Activated CD4-positive, alpha-beta T cell treated with anti-CD3 and anti-CD28 coated beads for 36 hours (primary cell): ENCODE measurements around the gene CPNE5. TPM values are rescaled to one million over a fixed set of nuclear protein-coding genes. Genes with fewer than 3 reads are reported as not detected.

ENCODE experiments used
- ATAC-seq: fragments of 200-7000 bp; cut with Tn5 transposase; one replicate; pipeline ENCODE4 v1.10.0; 2021; ENCODE audit warnings: mild to moderate bottlenecking, moderate library complexity
- CTCF ChIA-PET: fragments of 350-600 bp; sonication (Branson Sonifier 250); formaldehyde crosslinking; loops from one replicate; lab custom pipeline; 2021; ENCODE audit warnings: antibody characterized with exemption; lab: Charles Lee
- POLR2A ChIA-PET: fragments of 350-600 bp; sonication (Branson Sonifier 250); formaldehyde crosslinking; loops from one replicate; lab custom pipeline; 2021; ENCODE audit warnings: antibody characterized with exemption, inconsistent platforms; lab: Charles Lee
- DNase-seq: peaks from one replicate; pipeline ENCODE4 v3.0.0-alpha.2; 2020
- H3K27ac Mint-ChIP-seq: one replicate; pipeline ENCODE4 v1.8.0; 2021; ENCODE audit warnings: mixed read lengths
- H3K27me3 Mint-ChIP-seq: one replicate; pipeline ENCODE4 v1.8.0; 2021; ENCODE audit warnings: mixed read lengths
- H3K36me3 Mint-ChIP-seq: one replicate; pipeline ENCODE4 v1.8.0; 2021; ENCODE audit warnings: low read depth, mixed read lengths
- H3K4me1 Mint-ChIP-seq: one replicate; pipeline ENCODE4 v1.8.0; 2021; ENCODE audit warnings: mixed read lengths
- H3K4me3 Mint-ChIP-seq: one replicate; pipeline ENCODE4 v1.8.0; 2021; ENCODE audit warnings: mild to moderate bottlenecking, moderate library complexity, mixed read lengths
- H3K9me3 Mint-ChIP-seq: one replicate; pipeline ENCODE4 v1.8.0; 2021; ENCODE audit warnings: low read depth, mixed read lengths
- intact Hi-C, 2 experiments: fragments of 100-400 bp; cut with DNase I in 1 of 2; cut with micrococcal nuclease in 1 of 2; formaldehyde crosslinking; loops; one replicate each; pipeline versions ENCODE4 v1.14.2 to v1.15.1; 2022 to 2024; cut with DNase I, micrococcal nuclease
- total RNA-seq, 2 experiments: library from RNA; stranded (reverse); gene quantifications; one replicate each; pipeline ENCODE4 v1.2.3, GENCODE V29; 2021

Gene CPNE5
- 1 to 10 TPM; 1.1 to 1.3 TPM for total RNA-seq

DNA sequence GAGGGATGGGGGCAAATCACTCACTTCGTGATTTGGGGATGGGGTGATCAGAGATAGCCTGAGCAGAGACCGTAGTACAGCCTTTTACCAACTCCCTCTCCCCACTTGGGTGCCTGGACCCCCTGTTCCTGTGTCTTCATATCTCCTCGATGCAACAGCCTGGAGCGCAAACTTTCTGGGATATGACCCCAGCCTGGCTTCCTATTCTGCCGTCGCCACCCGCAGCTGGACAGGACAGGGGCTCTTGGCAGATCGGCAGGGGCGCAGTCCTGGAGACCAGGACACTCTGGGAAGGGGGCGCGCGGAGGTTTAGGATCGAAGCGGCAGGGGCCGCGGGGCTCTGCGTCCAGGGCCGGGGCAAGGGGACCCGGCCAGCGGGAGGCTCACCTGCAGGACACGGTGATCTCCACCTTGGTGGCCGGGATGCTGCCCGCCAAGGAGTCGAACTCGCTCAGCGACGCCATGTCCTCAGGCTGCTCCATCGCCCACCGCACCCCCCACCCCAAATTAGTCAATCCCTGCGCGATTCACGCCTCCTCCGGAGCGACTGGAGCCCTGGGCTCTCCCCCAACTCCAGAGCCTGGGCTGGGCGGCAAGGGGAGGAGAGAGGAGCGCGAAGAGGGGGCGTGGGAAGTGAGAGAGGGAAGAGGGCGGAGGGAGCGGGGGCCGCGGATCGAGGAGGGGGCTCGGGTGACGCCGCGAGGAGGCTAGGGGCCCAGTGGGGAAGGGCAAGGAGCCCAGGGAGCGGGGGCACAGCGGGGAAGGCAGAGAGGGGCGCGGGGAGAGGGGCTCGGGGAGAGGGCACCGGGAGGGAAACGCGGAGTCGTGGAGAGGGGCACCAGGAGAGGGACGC lies at the start of gene CPNE5:
CPNE5 (minus strand) TSS at position 549 of the 853 bp plus-strand sequence; CDS start at position 482, 67 bp downstream.
- Mint-ChIP-seq H3K36me3 (no peaks in the 10 kb centered on the region), H3K4me1 (peaks cover 10% of the 10 kb centered on the region), H3K4me3 (peak within 1 kb of the TSS; percentile 62), H3K27ac (peak within 1 kb of the TSS; percentile 48), H3K9me3 (no peaks in the 10 kb centered on the region), H3K27me3 (peaks cover 24% of the 10 kb centered on the region)
- intact Hi-C loops, result no loop called here
- ChIA-PET POLR2A (no interaction called here), CTCF (no interaction called here)
- no peak for ATAC-seq
- peak; percentile 19 for DNase-seq

DNA sequence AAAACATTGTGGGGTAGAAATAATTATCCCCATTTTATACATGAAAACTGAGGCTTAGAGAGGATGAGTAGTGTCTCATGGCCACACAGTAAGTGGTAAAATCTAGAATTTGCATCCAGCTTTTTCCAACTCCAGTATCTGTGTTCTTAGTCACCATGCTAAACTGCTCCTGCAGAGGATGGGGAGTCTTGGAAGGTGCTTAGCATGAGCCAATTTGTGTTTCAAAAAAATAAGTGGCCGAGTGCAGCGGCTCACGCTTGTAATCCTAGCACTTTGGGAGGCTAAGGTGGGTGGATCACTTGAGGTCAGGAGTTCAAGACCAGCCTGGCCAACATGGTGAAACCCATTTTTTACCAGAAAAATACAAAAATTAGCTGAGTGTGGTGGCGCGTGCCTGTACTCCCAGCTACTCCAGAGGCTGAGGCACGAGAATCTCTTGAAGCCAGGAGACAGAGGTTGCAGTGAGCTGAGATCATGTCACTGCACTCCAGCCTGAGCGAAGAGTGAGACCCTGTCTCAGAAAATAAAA lies 48.9 kb upstream of the CPNE5 start:
- no peaks in the 10 kb centered on the region for H3K9me3 Mint-ChIP-seq
- no peaks in the 10 kb centered on the region for H3K27me3 Mint-ChIP-seq
- H3K4me3 Mint-ChIP-seq, result no peak overlapping the region
- no peak overlapping the region for H3K27ac Mint-ChIP-seq
- no peak for ATAC-seq
- intact Hi-C loops, result loop anchor here (5.0 kb wide), 4 partner anchors 74 to 966 kb away; partner anchors contain the start of genes CMTR1 (in 1 of the 2), PIM1 (in 1 of the 2) and SRPK1 (in 1 of the 2)
- H3K36me3 Mint-ChIP-seq, result peaks cover 4% of the 10 kb centered on the region
- DNase-seq, result no peak
- ChIA-PET CTCF (interaction anchor here (0.5 to 2.4 kb wide), 3 partner anchors 14 to 623 kb away, joined by 3 to 16 read pairs (median 4); partner anchors contain the start of gene PPIL1), POLR2A (no interaction called here)
- H3K4me1 Mint-ChIP-seq, result peaks cover 31% of the 10 kb centered on the region

DNA sequence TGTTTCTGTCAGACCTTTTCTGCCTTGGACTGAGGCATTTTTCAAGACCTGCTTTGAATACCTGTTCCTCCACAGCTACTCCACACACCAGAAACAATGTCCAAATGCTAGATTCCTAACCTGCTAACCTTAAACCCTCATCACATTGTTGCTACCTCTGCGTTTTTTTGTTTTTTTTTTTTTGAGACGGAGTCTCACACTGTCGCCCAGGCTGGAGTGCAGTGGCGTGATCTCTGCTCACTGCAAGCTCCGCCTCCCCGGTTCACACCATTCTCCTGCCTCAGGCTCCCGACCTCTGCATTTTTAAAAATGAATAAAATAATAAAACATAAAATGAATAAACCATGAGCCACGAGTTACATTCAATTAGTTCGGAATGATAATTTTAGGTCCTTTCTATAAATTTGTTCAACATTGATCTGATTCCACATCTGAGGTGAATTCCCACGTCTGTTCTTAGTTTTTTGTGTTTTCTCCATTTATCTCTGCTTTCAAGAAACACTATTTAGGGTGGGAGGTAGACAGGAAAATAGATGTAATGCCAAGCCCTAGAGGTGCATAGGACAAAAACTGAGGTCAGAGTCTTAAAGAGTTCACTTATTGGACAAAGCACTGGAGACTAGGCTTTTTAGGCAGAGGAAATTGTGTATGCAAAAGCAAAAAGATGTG lies 47.8 kb upstream of the CPNE5 start:
- peak overlapping the region; percentile 79 for H3K27ac Mint-ChIP-seq
- H3K36me3 Mint-ChIP-seq, result peaks cover 4% of the 10 kb centered on the region
- peak overlapping the region; percentile 89 for H3K4me3 Mint-ChIP-seq
- DNase-seq (no peak), ATAC-seq (no peak)
- no peaks in the 10 kb centered on the region for H3K27me3 Mint-ChIP-seq
- CTCF ChIA-PET, result interaction anchor here (0.8 to 6.1 kb wide), 3 partner anchors 14 to 131 kb away, joined by 3 to 91 read pairs (median 47); partner anchors contain the start of gene PPIL1
- intact Hi-C loops, result loop anchor here (5.0 kb wide), 4 partner anchors 75 to 965 kb away; partner anchors contain the start of genes CMTR1 (in 1 of the 2), PIM1 (in 1 of the 2) and SRPK1 (in 1 of the 2)
- no peaks in the 10 kb centered on the region for H3K9me3 Mint-ChIP-seq
- POLR2A ChIA-PET, result interaction anchor here (1.0 kb wide), 1 partner anchor 99 kb away, joined by 4 read pairs; the partner anchor contains the start of gene MTCH1
- peaks cover 31% of the 10 kb centered on the region for H3K4me1 Mint-ChIP-seq

DNA sequence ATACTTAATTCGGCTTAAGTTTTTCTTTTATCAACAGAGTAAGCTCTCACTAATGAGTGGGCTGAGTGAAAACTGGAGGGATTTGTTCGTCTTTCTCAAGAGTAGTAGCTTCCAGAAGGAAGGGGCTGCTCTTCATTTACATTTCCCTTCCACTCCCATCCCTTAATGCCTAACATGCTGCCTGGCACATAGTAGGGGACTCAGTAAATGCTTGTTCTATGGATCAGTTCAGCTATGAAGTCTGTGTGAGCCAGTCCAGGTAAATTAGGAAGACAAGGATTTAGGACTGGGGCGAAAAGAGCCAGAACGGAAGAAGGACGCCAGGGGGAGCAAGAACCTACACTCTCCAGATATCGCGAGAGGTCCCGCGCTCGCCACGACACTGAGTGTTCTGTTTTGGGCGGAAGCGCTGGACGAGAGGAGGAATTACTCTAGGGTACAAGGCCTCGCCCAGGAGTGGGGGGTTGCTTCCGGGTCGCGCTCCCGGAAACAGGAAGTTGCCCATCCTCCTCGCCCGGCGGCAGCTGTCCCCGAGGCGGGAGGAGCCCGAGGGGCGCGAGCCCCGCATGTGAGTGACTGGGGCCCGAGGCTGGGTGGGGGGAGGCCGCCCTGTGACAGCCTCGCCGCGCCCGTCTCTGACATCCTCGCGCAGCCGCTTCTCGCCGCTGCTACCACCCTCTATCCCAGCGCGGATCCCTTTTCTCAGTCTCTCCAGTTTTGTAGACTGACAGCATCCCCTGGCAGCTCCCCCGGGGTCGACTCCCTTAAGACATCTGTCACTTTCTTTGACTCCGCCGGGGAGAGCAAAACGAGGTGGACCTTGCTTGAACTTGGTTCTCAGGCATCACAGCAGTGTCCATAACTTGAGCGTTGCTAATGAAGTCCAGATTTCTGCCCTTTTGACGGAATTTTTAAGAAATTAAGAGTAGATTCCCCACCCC lies 46.5 kb upstream of the CPNE5 start, which contains the start of gene C6orf89:
C6orf89 (plus strand) TSS at position 492 of the 941 bp plus-strand sequence. CDS start 13,493 bp downstream, outside the sequence.
- Mint-ChIP-seq H3K36me3 (peaks cover 2% of the 10 kb centered on the region), H3K27ac (peak within 1 kb of the TSS; percentile 97), H3K27me3 (no peaks in the 10 kb centered on the region), H3K4me1 (peaks cover 31% of the 10 kb centered on the region), H3K9me3 (no peaks in the 10 kb centered on the region), H3K4me3 (peak within 1 kb of the TSS; percentile 89)
- ATAC-seq, result peak; percentile 100
- ChIA-PET CTCF (interaction anchor here (0.6 to 6.1 kb wide), 29 partner anchors 12 to 655 kb away, joined by 3 to 91 read pairs (median 4); partner anchors contain the start of genes CCDC167, MTCH1 and PPIL1), POLR2A (interaction anchor here (0.5 to 1.4 kb wide), 5 partner anchors 11 to 1540 kb away, joined by 3 to 7 read pairs (median 4); partner anchors contain the start of genes MTCH1 and PPIL1)
- DNase-seq, result peak; percentile 99
- intact Hi-C loops, result loop anchor here (1.0 to 5.0 kb wide), 13 partner anchors 10 to 963 kb away; partner anchors contain the start of genes MTCH1 (in 2 of the 2), CMTR1 (in 1 of the 2), PIM1 (in 1 of the 2) and SRPK1 (in 1 of the 2)

DNA sequence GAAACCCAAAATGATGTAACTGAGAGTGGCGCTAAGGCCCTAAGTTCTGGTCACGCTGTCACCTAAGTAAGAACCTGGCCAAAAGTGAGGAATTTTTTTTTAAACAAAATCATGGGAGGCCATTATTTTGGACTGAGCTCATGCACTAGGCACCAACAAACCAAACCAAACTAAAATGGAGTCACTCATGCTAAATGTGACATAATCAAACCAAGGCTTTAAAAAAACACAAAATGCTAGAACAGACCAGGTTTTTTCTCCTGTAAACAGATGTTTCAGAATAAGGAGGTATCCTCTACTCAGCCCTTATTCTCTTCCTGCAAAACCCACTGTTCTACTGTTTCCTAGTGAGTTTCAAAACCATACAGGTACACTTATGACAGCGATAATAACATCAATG lies 45.4 kb upstream of the CPNE5 start:
- Mint-ChIP-seq H3K27ac (peak overlapping the region; percentile 31), H3K9me3 (no peaks in the 10 kb centered on the region), H3K27me3 (no peaks in the 10 kb centered on the region), H3K4me1 (peaks cover 29% of the 10 kb centered on the region), H3K36me3 (no peaks in the 10 kb centered on the region), H3K4me3 (no peak overlapping the region)
- intact Hi-C loops, result loop anchor here (1.0 to 5.0 kb wide), 13 partner anchors 9 to 962 kb away; partner anchors contain the start of genes MTCH1 (in 2 of the 2), CMTR1 (in 1 of the 2), PIM1 (in 1 of the 2) and SRPK1 (in 1 of the 2)
- ChIA-PET CTCF (interaction anchor here (0.7 to 6.1 kb wide), 15 partner anchors 11 to 325 kb away, joined by 3 to 91 read pairs (median 6); partner anchors contain the start of genes MTCH1 and PPIL1), POLR2A (no interaction called here)
- DNase-seq (no peak), ATAC-seq (no peak)

DNA sequence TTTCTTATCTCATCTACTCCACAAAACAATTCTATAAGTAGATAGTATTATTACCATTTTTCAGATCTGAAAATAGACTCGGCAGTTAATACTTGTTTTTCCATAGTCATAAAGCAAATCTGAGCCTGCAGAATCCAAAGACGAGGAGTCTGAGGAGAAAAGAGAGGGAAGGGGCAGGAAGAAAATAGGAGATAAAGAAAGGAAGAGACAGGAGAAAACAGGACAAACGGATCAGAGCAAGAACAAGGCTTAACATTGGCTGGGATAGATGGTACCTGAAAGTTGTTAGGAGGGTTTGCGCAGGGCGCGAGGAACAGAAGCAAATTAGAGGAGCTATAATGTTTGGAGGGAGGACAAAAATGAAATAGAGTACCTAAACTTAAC lies 36.0 kb upstream of the CPNE5 start:
- CTCF ChIA-PET, result interaction anchor here (0.7 to 6.3 kb wide), 11 partner anchors 9 to 559 kb away, joined by 3 to 91 read pairs (median 7); partner anchors contain the start of gene C6orf89
- Mint-ChIP-seq H3K9me3 (no peaks in the 10 kb centered on the region), H3K4me3 (peak overlapping the region; percentile 98), H3K36me3 (peaks cover 30% of the 10 kb centered on the region), H3K4me1 (peaks cover 41% of the 10 kb centered on the region), H3K27me3 (peaks cover 7% of the 10 kb centered on the region), H3K27ac (peak overlapping the region; percentile 99)
- DNase-seq, result no peak
- POLR2A ChIA-PET, result interaction anchor here (0.7 to 1.7 kb wide), 6 partner anchors 8 to 294 kb away, joined by 3 to 7 read pairs (median 4); partner anchors contain the start of genes C6orf89, MTCH1 and PIM1
- ATAC-seq, result no peak
- intact Hi-C loops, result loop anchor here (1.0 to 5.0 kb wide), 3 partner anchors 10 to 194 kb away; partner anchors contain the start of gene C6orf89 (in 2 of the 2)

DNA sequence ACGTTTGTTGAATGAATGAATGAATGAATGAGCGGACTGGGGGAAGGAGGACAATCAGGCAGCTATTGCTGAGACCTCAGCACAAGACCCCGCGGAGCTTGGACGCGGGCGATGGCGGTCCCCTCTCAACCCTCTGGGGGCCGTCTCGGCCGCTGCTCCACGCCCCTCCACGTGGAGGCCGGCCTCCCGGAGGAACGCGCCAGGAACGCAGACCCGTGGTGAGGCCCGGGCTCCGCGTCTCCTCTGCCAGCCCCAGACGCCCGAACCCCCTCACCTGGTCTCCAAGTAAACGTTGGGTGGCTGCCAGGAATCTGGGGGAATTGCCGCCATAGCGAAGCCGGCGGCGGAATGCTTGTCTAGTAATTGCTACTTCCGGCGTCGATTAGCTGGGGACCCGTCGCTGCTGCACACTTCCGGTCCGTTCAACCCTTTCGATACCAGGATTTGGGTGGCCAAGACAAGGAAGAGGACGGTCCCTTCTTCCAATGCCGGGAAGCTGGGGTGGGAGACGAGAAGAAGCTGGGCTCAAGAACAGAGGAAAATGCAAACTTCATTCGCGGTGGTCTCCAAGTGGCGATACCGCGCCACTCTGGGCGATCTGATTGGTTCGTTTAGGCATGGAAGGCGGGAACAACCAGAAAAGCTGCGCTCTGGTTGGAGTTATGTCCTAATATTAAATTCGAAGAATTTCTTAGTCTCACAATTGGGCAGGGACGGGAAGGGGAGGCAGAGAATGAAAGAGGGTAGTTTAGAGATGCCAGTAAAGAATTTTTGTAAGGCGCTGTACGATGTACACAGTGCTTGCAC lies 35.4 kb upstream of the CPNE5 start, which contains the start of gene PPIL1:
PPIL1 (minus strand) TSS at position 361 of the 807 bp plus-strand sequence; CDS start at position 330, 31 bp downstream.
- Mint-ChIP-seq H3K36me3 (peaks cover 34% of the 10 kb centered on the region), H3K27ac (peak within 1 kb of the TSS; percentile 99), H3K4me3 (peak within 1 kb of the TSS; percentile 98), H3K27me3 (peaks cover 7% of the 10 kb centered on the region), H3K4me1 (peaks cover 45% of the 10 kb centered on the region), H3K9me3 (no peaks in the 10 kb centered on the region)
- ATAC-seq (peak; percentile 80), DNase-seq (peak; percentile 90)
- POLR2A ChIA-PET, result interaction anchor here (0.6 to 1.7 kb wide), 10 partner anchors 8 to 663 kb away, joined by 3 to 7 read pairs (median 3); partner anchors contain the start of genes C6orf89, MTCH1 and PIM1
- intact Hi-C loops, result loop anchor here (1.0 to 5.0 kb wide), 9 partner anchors 11 to 333 kb away; partner anchors contain the start of genes C6orf89 (in 2 of the 2), MTCH1 (in 1 of the 2), PIM1 (in 1 of the 2) and STK38 (in 1 of the 2)
- CTCF ChIA-PET, result interaction anchor here (0.7 to 6.3 kb wide), 15 partner anchors 10 to 335 kb away, joined by 3 to 91 read pairs (median 4); partner anchors contain the start of gene C6orf89

DNA sequence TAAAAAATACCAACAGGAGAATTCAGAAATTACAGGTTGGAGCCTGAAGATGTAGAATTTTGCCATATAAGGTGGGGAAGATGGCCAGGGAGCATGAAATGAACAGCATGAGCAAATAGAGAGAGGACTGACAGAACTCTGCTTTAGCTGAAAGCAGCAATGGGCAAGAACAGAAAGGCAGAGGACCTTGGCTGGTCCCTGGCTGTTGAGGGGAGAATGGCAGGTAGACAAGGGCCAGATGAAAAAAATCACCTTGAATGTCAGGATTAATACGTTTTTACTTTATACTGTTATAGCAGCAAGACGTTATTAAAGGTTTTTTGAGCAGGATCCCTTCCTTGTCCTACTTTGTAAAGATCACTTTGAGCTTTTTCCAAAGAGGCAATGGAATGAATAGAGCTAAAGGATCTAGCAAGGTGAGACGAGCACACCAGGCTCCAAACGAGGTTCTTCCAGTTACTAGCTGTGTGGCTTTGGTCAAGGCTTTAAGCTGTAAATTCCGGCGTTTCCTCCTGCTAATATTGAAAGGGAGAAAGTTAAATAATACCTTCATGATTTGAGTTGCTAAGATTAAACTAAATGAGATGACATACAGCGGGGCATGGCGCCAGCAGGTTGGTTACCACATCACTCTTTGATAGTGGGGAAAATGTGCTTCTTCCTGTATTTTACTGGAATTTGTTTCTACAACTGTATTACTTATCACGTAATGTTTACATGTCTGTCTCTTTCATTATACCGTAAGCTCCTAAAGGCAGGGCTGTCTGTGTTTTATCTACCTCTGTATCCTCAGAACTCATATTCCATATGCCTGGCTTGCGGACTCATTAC lies 34.6 kb upstream of the CPNE5 start:
- Mint-ChIP-seq H3K27me3 (peaks cover 7% of the 10 kb centered on the region), H3K4me3 (peak overlapping the region; percentile 98), H3K36me3 (peaks cover 38% of the 10 kb centered on the region), H3K9me3 (no peaks in the 10 kb centered on the region), H3K4me1 (peaks cover 47% of the 10 kb centered on the region), H3K27ac (peak overlapping the region; percentile 99)
- intact Hi-C loops, result loop anchor here in 1 of 2 experiments (1.0 to 5.0 kb wide), 7 partner anchors 38 to 333 kb away; partner anchors contain the start of genes MTCH1, PIM1 and STK38
- ChIA-PET POLR2A (interaction anchor here (0.6 to 1.7 kb wide), 5 partner anchors 12 to 664 kb away, joined by 3 to 7 read pairs (median 3); partner anchors contain the start of gene C6orf89), CTCF (interaction anchor here (0.7 to 6.3 kb wide), 16 partner anchors 10 to 297 kb away, joined by 3 to 91 read pairs (median 4); partner anchors contain the start of gene C6orf89)
- DNase-seq, result peak; percentile 44
- ATAC-seq, result no peak
